ENCODE measurements around the gene TOR1AIP1.
A peak's percentile ranks its signal among the peaks of the same experiment; 100 is the strongest.
"Not testable (repeated sequence)": the region's sequence is repeated elsewhere in the genome, so short reads cannot be mapped to it uniquely, and the experiment has no call there.

The TOR1AIP1 gene

GRCh38 chr1:179941454-179941853, 59.4 kb downstream of the TOR1AIP1 start:
- no peak for DNase-seq

GRCh38 chr1:179950651-179951050, 68.6 kb downstream of the TOR1AIP1 start:
- no peak for DNase-seq

- DNase-seq, result no peak
Measured at GRCh38 chr1:179951383-179952144, 69.5 kb downstream of the TOR1AIP1 start.

GRCh38 chr1:179952186-179952585, 70.1 kb downstream of the TOR1AIP1 start:
- no peak for DNase-seq

- DNase-seq, result no peak
Measured at GRCh38 chr1:179953974-179954492, 71.9 kb downstream of the TOR1AIP1 start.

GRCh38 chr1:179954493-179955286, 72.6 kb downstream of the TOR1AIP1 start, which contains the start of gene CEP350:
Gene CEP350 (plus strand): TSS chr1:179954810. CDS start chr1:179986182, 31,372 bp downstream.
- peak; percentile 100 for DNase-seq

GRCh38 chr1:179955287-179955680, 73.2 kb downstream of the TOR1AIP1 start:
- no peak for DNase-seq

- no peak for DNase-seq
Measured at GRCh38 chr1:179955731-179956130, 73.6 kb downstream of the TOR1AIP1 start.

GRCh38 chr1:179958359-179958758, 76.3 kb downstream of the TOR1AIP1 start:
- no peak for DNase-seq

- not testable (repeated sequence) for DNase-seq
Measured at GRCh38 chr1:179962168-179962567, 80.1 kb downstream of the TOR1AIP1 start.

GRCh38 chr1:179966551-179966950, 84.5 kb downstream of the TOR1AIP1 start:
- no peak for DNase-seq

GRCh38 chr1:179968284-179968993, 86.4 kb downstream of the TOR1AIP1 start:
- DNase-seq, result no peak

- DNase-seq, result no peak
Measured at GRCh38 chr1:179968994-179969919, 87.2 kb downstream of the TOR1AIP1 start.
